ENCODE results near the gene MIEN1.
A peak's percentile ranks its signal among the peaks of the same experiment; 100 is the strongest.

Gene MIEN1

GRCh38 chr17:39730095-39730921 lies at the start of gene MIEN1:
Gene MIEN1 (minus strand): TSS chr17:39730532. CDS start chr17:39730495, 37 bp downstream.
- DNase-seq (ENCODE audit: low read depth) = peak; percentile 67
- peak within 1 kb of the TSS; percentile 66 for H3K4me3 ChIP-seq (ENCODE audit: control insufficient read depth, low read depth, low read length)
- TF ChIP-seq CTCF (conservative IDR thresholded peaks at IDR 0.05; ENCODE audit: control insufficient read depth, insufficient read depth, low read depth, low read length) = peak; percentile 57

GRCh38 chr17:39777534-39778365 lies 47.4 kb upstream of the MIEN1 start:
- TF ChIP-seq CTCF (conservative IDR thresholded peaks at IDR 0.05; ENCODE audit: control insufficient read depth, insufficient read depth, low read depth, low read length) = no peak
- DNase-seq (ENCODE audit: low read depth) = no peak
- no peak overlapping the region for H3K4me3 ChIP-seq (ENCODE audit: control insufficient read depth, low read depth, low read length)

GRCh38 chr17:39776252-39776651 lies 45.9 kb upstream of the MIEN1 start:
- TF ChIP-seq CTCF (conservative IDR thresholded peaks at IDR 0.05; ENCODE audit: control insufficient read depth, insufficient read depth, low read depth, low read length) = no peak
- H3K4me3 ChIP-seq (ENCODE audit: control insufficient read depth, low read depth, low read length) = no peak overlapping the region
- no peak for DNase-seq (ENCODE audit: low read depth)

- no peak overlapping the region for H3K4me3 ChIP-seq (ENCODE audit: control insufficient read depth, low read depth, low read length)
- TF ChIP-seq CTCF (conservative IDR thresholded peaks at IDR 0.05; ENCODE audit: control insufficient read depth, insufficient read depth, low read depth, low read length) = no peak
- no peak for DNase-seq (ENCODE audit: low read depth)
Measured at GRCh38 chr17:39775031-39775430, 44.7 kb upstream of the MIEN1 start.

GRCh38 chr17:39774047-39774446 lies 43.7 kb upstream of the MIEN1 start:
- no peak overlapping the region for H3K4me3 ChIP-seq (ENCODE audit: control insufficient read depth, low read depth, low read length)
- DNase-seq (ENCODE audit: low read depth) = no peak
- TF ChIP-seq CTCF (conservative IDR thresholded peaks at IDR 0.05; ENCODE audit: control insufficient read depth, insufficient read depth, low read depth, low read length) = no peak

- no peak for DNase-seq (ENCODE audit: low read depth)
- no peak for TF ChIP-seq CTCF (conservative IDR thresholded peaks at IDR 0.05; ENCODE audit: control insufficient read depth, insufficient read depth, low read depth, low read length)
- H3K4me3 ChIP-seq (ENCODE audit: control insufficient read depth, low read depth, low read length) = no peak overlapping the region
Measured at GRCh38 chr17:39772987-39773934, 42.9 kb upstream of the MIEN1 start.

All from fibroblast of mammary gland (primary cell).